ENCODE results near the gene CRISPLD2.
A peak's percentile ranks its signal among the peaks of the same experiment; 100 is the strongest.

Gene CRISPLD2

GRCh38 chr16:84940670-84941551 is 121.1 kb downstream of the CRISPLD2 start:
- peak; percentile 79 for DNase-seq (ENCODE audit: low read depth)
- TF ChIP-seq CTCF (conservative IDR thresholded peaks at IDR 0.05; ENCODE audit: low read length) = peak; percentile 34
- no peak overlapping the region for H3K4me3 ChIP-seq (ENCODE audit: low read length)

- DNase-seq (ENCODE audit: low read depth) = peak; percentile 84
Measured at GRCh38 chr16:84941921-84942320, 122.1 kb downstream of the CRISPLD2 start.

GRCh38 chr16:84942786-84943185 is 123.0 kb downstream of the CRISPLD2 start:
- no peak for TF ChIP-seq CTCF (conservative IDR thresholded peaks at IDR 0.05; ENCODE audit: low read length)
- peak; percentile 42 for DNase-seq (ENCODE audit: low read depth)
- H3K4me3 ChIP-seq (ENCODE audit: low read length) = no peak overlapping the region

More at GRCh38 chr16:84941921-84942320, 122.1 kb downstream of the CRISPLD2 start:
- H3K4me3 ChIP-seq (ENCODE audit: low read length) = no peak overlapping the region
- TF ChIP-seq CTCF (conservative IDR thresholded peaks at IDR 0.05; ENCODE audit: low read length) = no peak

GRCh38 chr16:84943620-84944019 is 123.8 kb downstream of the CRISPLD2 start:
- no peak for DNase-seq (ENCODE audit: low read depth)
- H3K4me3 ChIP-seq (ENCODE audit: low read length) = no peak overlapping the region
- TF ChIP-seq CTCF (conservative IDR thresholded peaks at IDR 0.05; ENCODE audit: low read length) = no peak

GRCh38 chr16:84947022-84947421 is 127.2 kb downstream of the CRISPLD2 start:
- peak; percentile 53 for DNase-seq (ENCODE audit: low read depth)
- no peak for TF ChIP-seq CTCF (conservative IDR thresholded peaks at IDR 0.05; ENCODE audit: low read length)
- H3K4me3 ChIP-seq (ENCODE audit: low read length) = no peak overlapping the region

- no peak for TF ChIP-seq CTCF (conservative IDR thresholded peaks at IDR 0.05; ENCODE audit: low read length)
- H3K4me3 ChIP-seq (ENCODE audit: low read length) = no peak overlapping the region
- DNase-seq (ENCODE audit: low read depth) = no peak
Measured at GRCh38 chr16:84947996-84948850, 128.4 kb downstream of the CRISPLD2 start.
